H9 (cell line): ENCODE results near the gene SLC27A6. TPM values are rescaled to one million over a fixed set of nuclear protein-coding genes. Genes with fewer than 3 reads are reported as not detected.

Experiments used
- DNase-seq: peaks from one replicate; pipeline ENCODE4 v3.0.0-alpha.2; 2017
- H2AFZ ChIP-seq: one replicate; pipeline ENCODE4 v1.6.1; 2013; ENCODE audit warnings: mild to moderate bottlenecking, low read length, control low read depth, moderate library complexity
- H2AK5ac ChIP-seq: 2 replicates; pipeline ENCODE4 v1.6.1; 2013; ENCODE audit warnings: low read length, control low read depth, mixed read lengths; ENCODE audit not compliant: insufficient read length
- H2BK120ac ChIP-seq: one replicate; pipeline ENCODE4 v1.6.1; 2013; ENCODE audit warnings: low read depth, mild to moderate bottlenecking, low read length, control low read depth, inconsistent platforms; ENCODE audit not compliant: poor library complexity, severe bottlenecking
- H2BK12ac ChIP-seq: 2 replicates; pipeline ENCODE4 v1.6.1; 2013; ENCODE audit warnings: low read length, control low read depth, mixed read lengths, low read depth; ENCODE audit not compliant: insufficient read length
- H2BK15ac ChIP-seq: 2 replicates; pipeline ENCODE4 v1.6.1; 2013; ENCODE audit warnings: low read depth, low read length, control low read depth
- H2BK20ac ChIP-seq: one replicate; pipeline ENCODE4 v1.6.1; 2013; ENCODE audit warnings: low read depth, mild to moderate bottlenecking, low read length, control low read depth, inconsistent platforms; ENCODE audit not compliant: poor library complexity, severe bottlenecking
- H2BK5ac ChIP-seq: 2 replicates; pipeline ENCODE4 v1.6.1; 2013; ENCODE audit warnings: low read length, control low read depth, mixed read lengths; ENCODE audit not compliant: insufficient read length
- H3K14ac ChIP-seq: 2 replicates; pipeline ENCODE4 v1.6.1; 2013; ENCODE audit warnings: low read length, control low read depth; ENCODE audit not compliant: insufficient read depth
- H3K18ac ChIP-seq: 2 replicates; pipeline ENCODE4 v1.6.1; 2013; ENCODE audit warnings: low read depth, mild to moderate bottlenecking, mixed read lengths, low read length, control low read depth; ENCODE audit not compliant: insufficient read length
- H3K23ac ChIP-seq: 2 replicates; pipeline ENCODE4 v1.6.1; 2013; ENCODE audit warnings: low read length, control low read depth, mixed read lengths, low read depth; ENCODE audit not compliant: insufficient read length
- H3K23me2 ChIP-seq: 2 replicates; pipeline ENCODE4 v1.6.1; 2013; ENCODE audit warnings: low read depth, mild to moderate bottlenecking, mixed read lengths, low read length, control low read depth; ENCODE audit not compliant: insufficient read length, poor library complexity, severe bottlenecking
- H3K27ac ChIP-seq: 2 replicates; pipeline ENCODE4 v1.5.1; 2013; ENCODE audit warnings: low read length, control low read depth, mixed read lengths, low read depth; ENCODE audit not compliant: insufficient read length
- H3K27me3 ChIP-seq: 2 replicates; pipeline ENCODE4 v1.6.1; 2013; ENCODE audit warnings: low read length, control low read depth, inconsistent platforms; ENCODE audit not compliant: insufficient read depth
- H3K4ac ChIP-seq: 2 replicates; pipeline ENCODE4 v1.6.1; 2013; ENCODE audit warnings: low read depth, mild to moderate bottlenecking, control low read depth, inconsistent platforms, low read length, moderate library complexity
- H3K4me1 ChIP-seq: 2 replicates; pipeline ENCODE4 v1.6.1; 2013; ENCODE audit warnings: low read length, control low read depth, inconsistent platforms; ENCODE audit not compliant: insufficient read depth
- H3K4me2 ChIP-seq: 2 replicates; pipeline ENCODE4 v1.6.1; 2013; ENCODE audit warnings: low read length, control low read depth, mixed read lengths; ENCODE audit not compliant: insufficient read length, insufficient read depth
- H3K56ac ChIP-seq: 2 replicates; pipeline ENCODE4 v1.6.1; 2013; ENCODE audit warnings: low read depth, mild to moderate bottlenecking, mixed read lengths, low read length, control low read depth; ENCODE audit not compliant: insufficient read length
- H3K79me1 ChIP-seq: 2 replicates; pipeline ENCODE4 v1.6.1; 2013; ENCODE audit warnings: low read depth, mild to moderate bottlenecking, moderate library complexity, low read length, control low read depth, inconsistent platforms; ENCODE audit not compliant: insufficient read depth, poor library complexity, severe bottlenecking
- H3K79me2 ChIP-seq: 2 replicates; pipeline ENCODE4 v1.6.1; 2013; ENCODE audit warnings: low read length, control low read depth, inconsistent platforms; ENCODE audit not compliant: insufficient read depth
- H3K9ac ChIP-seq: 2 replicates; pipeline ENCODE4 v1.6.1; 2013; ENCODE audit warnings: low read length, control low read depth, mixed read lengths; ENCODE audit not compliant: insufficient read length; ENCODE audit errors: extremely low read depth
- H3K9me3 ChIP-seq: one replicate; pipeline ENCODE4 v1.6.1; 2013; ENCODE audit warnings: low read depth, low read length, inconsistent platforms; ENCODE audit not compliant: control insufficient read depth
- H3T11ph ChIP-seq: one replicate; pipeline ENCODE4 v1.6.1; 2013; ENCODE audit warnings: mild to moderate bottlenecking, low read length, control low read depth, inconsistent platforms
- H4K20me1 ChIP-seq: one replicate; pipeline ENCODE4 v1.6.1; 2013; ENCODE audit not compliant: control insufficient read depth, insufficient read length, insufficient read depth
- H4K5ac ChIP-seq: 2 replicates; pipeline ENCODE4 v1.6.1; 2013; ENCODE audit warnings: low read depth, mild to moderate bottlenecking, mixed read lengths, low read length, control low read depth; ENCODE audit not compliant: insufficient read length
- H4K8ac ChIP-seq: replicated peaks from 2 replicates; pipeline ENCODE4 v1.6.1; 2013; ENCODE audit warnings: low read length, control low read depth, mixed read lengths, low read depth; ENCODE audit not compliant: insufficient read length
- H4K91ac ChIP-seq: 2 replicates; pipeline ENCODE4 v1.6.1; 2013; ENCODE audit warnings: low read depth, mild to moderate bottlenecking, moderate library complexity, mixed read lengths, low read length, control low read depth; ENCODE audit not compliant: insufficient read length
- H3K27ac Mint-ChIP-seq, 3 experiments: 2 replicates in 2 of 3; 3 replicates in 1 of 3; pipeline ENCODE4 v1.8.0; 2020 to 2021; ENCODE audit warnings: mixed read lengths in 3 of 3, mild to moderate bottlenecking in 1 of 3, moderate library complexity in 1 of 3
- H3K27me3 Mint-ChIP-seq: 2 replicates; pipeline ENCODE4 v1.8.0; 2021; ENCODE audit warnings: low read depth, mild to moderate bottlenecking, moderate library complexity, mixed read lengths
- H3K36me3 Mint-ChIP-seq, 3 experiments: 2 replicates in 2 of 3; 3 replicates in 1 of 3; pipeline ENCODE4 v1.8.0; 2020 to 2021; ENCODE audit warnings: low read depth in 3 of 3, mixed read lengths in 3 of 3; ENCODE audit not compliant: insufficient read depth in 1 of 3
- H3K4me1 Mint-ChIP-seq, 2 experiments: 2 replicates each; pipeline ENCODE4 v1.8.0; 2020; ENCODE audit warnings: mixed read lengths in 2 of 2
- H3K4me3 Mint-ChIP-seq, 2 experiments: 2 replicates in 1 of 2; 3 replicates in 1 of 2; pipeline ENCODE4 v1.8.0; 2020 to 2021; ENCODE audit warnings: mild to moderate bottlenecking in 2 of 2, mixed read lengths in 2 of 2, moderate library complexity in 1 of 2
- H3K9me3 Mint-ChIP-seq, 2 experiments: 2 replicates in 1 of 2; 3 replicates in 1 of 2; pipeline ENCODE4 v1.8.0; 2020; ENCODE audit warnings: mild to moderate bottlenecking in 2 of 2, mixed read lengths in 2 of 2, moderate library complexity in 1 of 2
- CTCF ChIP-seq: fragments of 200-600 bp; sonication (generic); conservative IDR thresholded peaks from 3 replicates; pipeline ENCODE4 v1.8.0; 2021; ENCODE audit warnings: antibody characterized with exemption, mild to moderate bottlenecking
- WGBS: extraction: QIAGEN DNeasy Blood & Tissue Kit; methylation state at CpG from one replicate; pipeline ENCODE4 v1.1.7; 2013; ENCODE audit warnings: missing lambda C conversion rate, low lambda C conversion rate, mixed read lengths; ENCODE audit not compliant: insufficient read length; ENCODE audit errors: extremely low coverage; 5-methylcytosine and 5-hydroxymethylcytosine counted together
- total RNA-seq: library from RNA; stranded (reverse); gene quantifications from 2 replicates; pipeline ENCODE4 v1.2.1, GENCODE V29; 2021

SLC27A6 gene
- total RNA-seq, 1 experiment from 2014 or later = 3.0 TPM

GRCh38 chr5:129020683-129021082 lies 55.4 kb downstream of the SLC27A6 start:
- Histone ChIP-seq H3K14ac (no peak overlapping the region), H4K8ac (no peak overlapping the region), H3K27me3 (no peaks in the 10 kb centered on the region), H4K91ac (no peak overlapping the region), H3K4me1 (no peaks in the 10 kb centered on the region), H3K56ac (no peak overlapping the region), H4K20me1 (no peaks in the 10 kb centered on the region), H2AFZ (no peak overlapping the region), H2BK120ac (no peak overlapping the region), H2BK15ac (no peak overlapping the region), H3K27ac (no peak overlapping the region), H3T11ph (no peak overlapping the region), H4K5ac (no peak overlapping the region), H2AK5ac (no peak overlapping the region), H3K9ac (no peak overlapping the region), H3K23ac (no peak overlapping the region), H3K9me3 (no peaks in the 10 kb centered on the region), H3K79me2 (no peaks in the 10 kb centered on the region), H3K4me2 (no peak overlapping the region), H3K18ac (no peak overlapping the region), H3K23me2 (no peaks in the 10 kb centered on the region), H2BK5ac (no peak overlapping the region), H2BK20ac (no peak overlapping the region), H2BK12ac (no peak overlapping the region), H3K4ac (no peak overlapping the region), H3K79me1 (no peaks in the 10 kb centered on the region)
- TF ChIP-seq CTCF = no peak
- Mint-ChIP-seq H3K27me3 (no peaks in the 10 kb centered on the region), H3K27ac (no peak overlapping the region), H3K9me3 (no peaks in the 10 kb centered on the region; a peak in 1 of 5 replicates), H3K4me1 (no peaks in the 10 kb centered on the region), H3K4me3 (no peak overlapping the region), H3K36me3 (no peaks in the 10 kb centered on the region)
- no peak for DNase-seq
- WGBS = no CpG with 5 or more reads among the region's 4 CpGs
